ENCODE measurements around the gene ARHGEF17. TPM values are rescaled to one million over a fixed set of nuclear protein-coding genes. Genes with fewer than 3 reads are reported as not detected.

ARHGEF17 gene
- total RNA-seq, 6 experiments from 2014 or later = 4.6 to 7.3 (median 5.4) TPM

- Histone ChIP-seq H3K27ac (no peak overlapping the region), H3K4me3 (no peak overlapping the region), H3K36me3 (no peaks in the 10 kb centered on the region), H3K4me1 (peaks cover 0 to 6% (median 3%) of the 10 kb centered on the region in 4 donors), H3K27me3 (no peaks in the 10 kb centered on the region), H3K9me3 (no peaks in the 10 kb centered on the region)
- no peak for ATAC-seq
- DNase-seq = peak in 1 of 3 donors; percentile 43
- TF ChIP-seq CTCF (IDR thresholded peaks at IDR 0.05) (no peak), POLR2A (IDR thresholded peaks at IDR 0.05) (no peak)
- WGBS (ENCODE audit: insufficient coverage, low coverage, low lambda C conversion rate, missing lambda C conversion rate) = no CpG with 5 or more reads among the region's 5 CpGs
- intact Hi-C loops (cut with DNase I) = loop anchor here in 1 of 2 donors (10.0 kb wide), 1 partner anchor 92 kb away; no protein-coding TSS in a partner anchor
Measured at GRCh38 chr11:73292525-73292894, 15.6 kb upstream of the ARHGEF17 start.

DNA sequence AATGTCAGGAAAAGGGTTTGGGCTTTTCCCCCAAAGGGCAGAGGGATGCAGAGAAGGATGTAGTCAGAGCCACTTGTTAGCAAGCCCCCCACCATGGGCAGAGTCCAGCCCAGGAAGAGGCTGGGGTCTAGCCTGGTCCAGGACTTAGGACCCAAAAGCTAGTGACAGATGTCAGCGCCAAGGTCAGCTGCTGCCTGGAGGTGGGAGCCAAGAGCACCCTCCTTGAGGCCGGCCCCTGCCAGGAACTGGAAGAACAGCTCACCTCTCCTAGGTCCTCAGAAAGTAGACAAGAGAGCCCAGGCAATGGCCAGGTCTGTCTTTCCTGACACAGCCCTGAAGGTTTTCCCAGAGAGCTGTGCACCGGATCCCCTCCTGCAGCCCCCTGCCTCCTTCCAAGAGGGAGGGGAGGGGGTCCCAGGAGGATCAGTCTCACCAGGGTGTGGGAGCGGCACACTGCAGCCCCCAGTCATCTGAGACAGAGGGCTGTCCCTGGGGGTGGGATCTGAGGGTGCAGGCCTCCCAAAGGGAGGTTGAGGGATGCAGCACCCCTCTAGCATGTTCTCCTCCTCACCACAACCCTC is 14.6 kb upstream of the ARHGEF17 start:
- no peak overlapping the region for H3K27ac ChIP-seq
- peaks cover 0 to 6% (median 3%) of the 10 kb centered on the region in 4 donors for H3K4me1 ChIP-seq
- H3K27me3 ChIP-seq = no peaks in the 10 kb centered on the region
- H3K9me3 ChIP-seq = no peaks in the 10 kb centered on the region
- whole genome bisulfite sequencing (ENCODE audit: insufficient coverage, low coverage, low lambda C conversion rate, missing lambda C conversion rate) = 92% methylated on average over 2 of the region's 4 CpGs
- peak in 1 of 3 donors; percentile 42 for DNase-seq
- TF ChIP-seq POLR2A (IDR thresholded peaks at IDR 0.05) (no peak), CTCF (IDR thresholded peaks at IDR 0.05) (no peak)
- H3K36me3 ChIP-seq = no peaks in the 10 kb centered on the region
- H3K4me3 ChIP-seq = no peak overlapping the region
- intact Hi-C loops (cut with DNase I) = loop anchor here in 1 of 2 donors (10.0 kb wide), 1 partner anchor 91 kb away; no protein-coding TSS in a partner anchor
- ATAC-seq = no peak

- intact Hi-C loops (cut with DNase I) = loop anchor here (5.0 to 10.0 kb wide), 2 partner anchors 90 to 98 kb away; no protein-coding TSS in a partner anchor
- Histone ChIP-seq H3K27ac (no peak overlapping the region), H3K4me1 (no peaks in the 10 kb centered on the region), H3K27me3 (no peaks in the 10 kb centered on the region), H3K4me3 (no peak overlapping the region), H3K9me3 (no peaks in the 10 kb centered on the region), H3K36me3 (no peaks in the 10 kb centered on the region)
- ATAC-seq = no peak
- TF ChIP-seq CTCF (IDR thresholded peaks at IDR 0.05) (no peak), POLR2A (IDR thresholded peaks at IDR 0.05) (no peak)
- peak in 1 of 3 donors; percentile 27 for DNase-seq
Measured at GRCh38 chr11:73294604-73295003, 13.5 kb upstream of the ARHGEF17 start.

GRCh38 chr11:73295241-73295995 is 12.7 kb upstream of the ARHGEF17 start:
- DNase-seq (peak in 2 of 3 donors; percentile 56 to 64), ATAC-seq (peak; percentile 56 to 81 (median 76))
- Histone ChIP-seq H3K4me1 (no peaks in the 10 kb centered on the region), H3K4me3 (no peak overlapping the region), H3K27me3 (no peaks in the 10 kb centered on the region), H3K27ac (no peak overlapping the region), H3K36me3 (no peaks in the 10 kb centered on the region), H3K9me3 (no peaks in the 10 kb centered on the region)
- 47% methylated on average over 9 of the region's 12 CpGs for WGBS (ENCODE audit: insufficient coverage, low coverage, low lambda C conversion rate, missing lambda C conversion rate)
- TF ChIP-seq CTCF (IDR thresholded peaks at IDR 0.05) (peak; percentile 63 to 91 (median 82)), POLR2A (IDR thresholded peaks at IDR 0.05) (no peak)
- intact Hi-C loops (cut with DNase I) = loop anchor here (5.0 to 10.0 kb wide), 2 partner anchors 89 to 97 kb away; no protein-coding TSS in a partner anchor

All from right lobe of liver (tissue), 6 donors.